Progenitor cell of endocrine pancreas (in vitro differentiated cells): ENCODE measurements around the gene SRP14. TPM values are rescaled to one million over a fixed set of nuclear protein-coding genes. Genes with fewer than 3 reads are reported as not detected.
"Not testable (repeated sequence)": the region's sequence is repeated elsewhere in the genome, so short reads cannot be mapped to it uniquely, and the experiment has no call there.

Experiments used
- DNase-seq: peaks from one replicate; pipeline ENCODE4 v3.0.0; 2021; ENCODE audit warnings: low spot score; ENCODE audit not compliant: unreplicated experiment
- H3K27ac Mint-ChIP-seq: 2 replicates; pipeline ENCODE4 v1.8.0; 2021; ENCODE audit warnings: mild to moderate bottlenecking, moderate library complexity, mixed read lengths
- H3K27me3 Mint-ChIP-seq: 2 replicates; pipeline ENCODE4 v1.8.0; 2021; ENCODE audit warnings: mixed read lengths
- H3K36me3 Mint-ChIP-seq: 2 replicates; pipeline ENCODE4 v1.8.0; 2022; ENCODE audit warnings: mixed read lengths; ENCODE audit not compliant: insufficient read depth
- H3K4me1 Mint-ChIP-seq: 2 replicates; pipeline ENCODE4 v1.8.0; 2021; ENCODE audit warnings: low read depth, mixed read lengths
- H3K4me3 Mint-ChIP-seq: 2 replicates; pipeline ENCODE4 v1.8.0; 2021; ENCODE audit warnings: low read depth, mild to moderate bottlenecking, moderate library complexity, mixed read lengths
- H3K9me3 Mint-ChIP-seq: 2 replicates; pipeline ENCODE4 v1.8.0; 2021; ENCODE audit warnings: low read depth, mixed read lengths
- CTCF ChIP-seq: fragments of 200-600 bp; sonication (generic); IDR thresholded peaks from one replicate; pipeline ENCODE4 v1.5.0; 2021; ENCODE audit warnings: antibody characterized with exemption, mild to moderate bottlenecking; ENCODE audit not compliant: unreplicated experiment
- total RNA-seq: library from RNA; stranded (reverse); gene quantifications from 2 replicates; pipeline ENCODE4 v1.2.1, GENCODE V29; 2021

The SRP14 gene
- total RNA-seq, 1 donor from 2014 or later = 282 TPM

DNA sequence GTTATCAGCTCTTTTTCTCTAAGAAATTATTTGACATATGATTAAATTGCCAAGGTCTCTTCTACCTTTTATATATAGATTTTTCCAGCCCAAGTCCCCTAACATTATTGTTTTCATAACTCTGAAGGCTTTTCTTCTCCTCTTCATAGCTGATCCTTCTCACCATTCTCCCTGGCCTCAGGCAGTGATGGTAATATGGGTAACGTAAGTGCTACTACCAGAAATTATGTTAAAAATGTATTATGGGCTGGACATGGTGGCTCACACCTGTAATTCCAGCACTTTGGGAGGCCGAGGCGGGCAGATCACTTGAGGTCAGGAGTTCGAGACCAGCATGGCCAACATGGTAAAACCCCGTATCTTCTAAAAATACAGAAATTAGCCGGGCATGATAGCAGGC lies 40.5 kb upstream of the SRP14 start:
- no peak overlapping the region for H3K4me3 Mint-ChIP-seq
- H3K9me3 Mint-ChIP-seq = no peaks in the 10 kb centered on the region

DNA sequence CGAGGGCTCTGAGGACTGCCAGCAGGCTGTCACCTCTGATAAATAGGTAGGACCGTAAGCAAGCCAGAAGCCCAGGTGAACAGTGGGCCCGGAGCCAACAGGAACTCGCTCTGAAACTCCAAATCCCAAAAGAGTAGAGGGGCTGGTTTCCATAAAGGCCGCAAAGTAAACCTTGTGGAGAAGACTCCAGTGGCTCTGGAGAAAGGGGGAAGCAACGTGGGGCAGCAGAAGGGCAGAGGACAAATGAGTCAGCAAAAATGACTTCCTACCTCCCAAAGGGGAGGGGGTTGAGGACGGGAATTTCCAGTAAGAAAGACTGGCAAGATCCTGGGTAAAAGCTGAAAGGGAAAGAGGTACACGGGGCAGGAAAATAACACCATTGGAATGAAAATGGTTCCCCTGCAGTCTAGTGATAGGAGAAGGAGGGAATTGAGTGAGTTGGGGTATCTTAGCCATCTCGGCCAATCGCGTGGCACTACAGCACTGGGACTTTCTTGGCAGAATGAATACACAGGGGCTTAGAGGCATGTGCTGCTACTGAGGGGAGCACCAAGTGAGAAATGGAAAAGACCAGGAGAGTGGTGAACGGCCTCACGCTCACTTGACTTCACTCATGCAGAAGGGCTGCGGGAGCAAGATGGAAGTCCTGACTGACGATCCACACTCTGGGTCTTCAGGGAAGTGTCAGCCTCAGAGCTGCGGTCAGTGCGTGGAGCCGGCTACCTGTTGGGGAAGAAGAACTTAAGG lies 36.5 kb upstream of the SRP14 start:
- H3K36me3 Mint-ChIP-seq = no peaks in the 10 kb centered on the region
- no peaks in the 10 kb centered on the region for H3K27me3 Mint-ChIP-seq
- no peak overlapping the region for H3K4me3 Mint-ChIP-seq
- no peak overlapping the region for H3K27ac Mint-ChIP-seq
- H3K9me3 Mint-ChIP-seq = peaks cover 3% of the 10 kb centered on the region
- no peak for DNase-seq
- TF ChIP-seq CTCF = no peak
- H3K4me1 Mint-ChIP-seq = peaks cover 10% of the 10 kb centered on the region

More for the DNA sequence above, 40.5 kb upstream of the SRP14 start:
- H3K27me3 Mint-ChIP-seq = no peaks in the 10 kb centered on the region
- no peak for TF ChIP-seq CTCF
- H3K27ac Mint-ChIP-seq = no peak overlapping the region
- H3K4me1 Mint-ChIP-seq = peaks cover 39% of the 10 kb centered on the region
- DNase-seq = no peak
- no peaks in the 10 kb centered on the region for H3K36me3 Mint-ChIP-seq

- peaks cover 12% of the 10 kb centered on the region for H3K4me1 Mint-ChIP-seq
- not testable (repeated sequence) for H3K27me3 Mint-ChIP-seq, H3K27ac Mint-ChIP-seq, H3K9me3 Mint-ChIP-seq, H3K36me3 Mint-ChIP-seq, H3K4me3 Mint-ChIP-seq, DNase-seq
Observed at GRCh38 chr15:40074656-40075055, 35.7 kb upstream of the SRP14 start.

- peaks cover 12% of the 10 kb centered on the region for H3K4me1 Mint-ChIP-seq
- not testable (repeated sequence) for H3K4me3 Mint-ChIP-seq, H3K27ac Mint-ChIP-seq
Observed at GRCh38 chr15:40073716-40074490, 34.9 kb upstream of the SRP14 start.

DNA sequence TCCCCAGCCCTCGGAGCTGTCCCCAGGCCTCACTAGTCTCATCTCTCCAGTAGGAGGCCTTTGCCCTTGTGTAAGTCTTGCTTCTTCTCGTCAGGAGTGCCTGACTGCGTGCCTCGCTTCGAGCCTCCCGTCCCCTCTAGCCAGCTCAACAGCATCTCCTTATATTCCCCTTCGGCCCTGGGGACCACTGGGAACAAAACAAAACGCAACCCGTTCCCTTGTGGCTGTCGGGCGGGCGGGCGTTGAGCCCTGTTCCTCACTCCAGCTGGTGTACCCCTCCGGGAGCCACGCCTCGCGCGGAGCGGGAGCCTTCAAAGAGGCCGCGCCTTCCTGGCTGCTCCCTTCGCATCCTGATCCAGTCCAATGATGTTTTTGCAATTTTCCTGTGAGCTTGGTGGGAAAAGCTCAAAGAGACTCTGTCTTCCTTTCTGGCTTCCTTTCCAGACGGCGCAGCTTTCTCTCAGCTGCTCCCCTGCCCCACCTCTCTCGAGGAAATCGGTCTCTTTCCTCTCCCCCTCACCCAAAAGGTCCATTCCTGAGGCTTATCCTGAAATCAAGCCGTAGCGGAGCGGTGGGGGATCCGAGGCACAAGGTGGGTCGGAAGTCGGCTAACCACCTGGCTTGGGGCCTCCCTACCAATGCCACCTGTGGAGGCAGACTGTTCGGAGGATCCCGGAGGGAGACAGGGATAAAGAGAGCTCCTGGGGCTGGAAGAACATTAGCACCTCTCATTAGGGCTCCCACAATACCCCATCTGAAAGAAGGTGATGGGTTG lies 33.4 kb upstream of the SRP14 start:
- H3K36me3 Mint-ChIP-seq = no peaks in the 10 kb centered on the region
- TF ChIP-seq CTCF = no peak
- DNase-seq = no peak
- peaks cover 10% of the 10 kb centered on the region for H3K4me1 Mint-ChIP-seq
- no peaks in the 10 kb centered on the region for H3K27me3 Mint-ChIP-seq
- no peak overlapping the region for H3K27ac Mint-ChIP-seq
- H3K4me3 Mint-ChIP-seq = no peak overlapping the region
- H3K9me3 Mint-ChIP-seq = peaks cover 3% of the 10 kb centered on the region

More at GRCh38 chr15:40073716-40074490, 34.9 kb upstream of the SRP14 start:
- not testable (repeated sequence) for DNase-seq, H3K27me3 Mint-ChIP-seq, H3K9me3 Mint-ChIP-seq, H3K36me3 Mint-ChIP-seq

DNA sequence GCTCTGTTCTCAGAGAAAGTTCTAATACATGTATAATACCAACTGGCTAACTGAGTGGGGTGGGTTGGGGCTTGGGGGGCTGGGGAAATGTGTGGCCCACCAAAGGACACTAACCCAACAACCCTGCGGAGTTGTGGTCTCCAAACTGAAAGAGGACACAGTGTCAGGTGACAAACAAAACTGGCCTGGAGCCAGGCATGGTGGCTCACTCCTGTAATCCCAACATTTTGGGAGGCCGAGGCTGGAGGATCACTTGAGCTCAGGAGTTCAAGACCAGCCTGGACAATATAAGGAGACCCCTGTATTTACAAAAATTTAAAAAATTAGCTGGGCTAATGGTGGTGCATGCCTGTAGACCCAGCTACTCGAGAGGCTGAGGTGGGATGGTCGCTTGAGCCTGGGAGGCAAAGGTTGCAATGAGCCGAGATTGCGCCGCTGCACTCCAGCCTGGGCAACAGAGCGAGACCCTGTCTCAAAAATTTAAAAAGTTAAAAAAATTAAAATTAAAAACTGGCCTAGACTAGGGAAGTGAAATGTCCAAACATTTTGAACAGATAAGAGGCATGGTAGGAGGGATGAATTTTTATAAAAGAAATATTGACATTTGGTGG lies 31.7 kb upstream of the SRP14 start:
- no peaks in the 10 kb centered on the region for H3K27me3 Mint-ChIP-seq
- H3K36me3 Mint-ChIP-seq = no peaks in the 10 kb centered on the region
- no peak overlapping the region for H3K27ac Mint-ChIP-seq
- H3K4me3 Mint-ChIP-seq = no peak overlapping the region
- DNase-seq = no peak
- no peak for TF ChIP-seq CTCF
- peaks cover 3% of the 10 kb centered on the region for H3K9me3 Mint-ChIP-seq
- H3K4me1 Mint-ChIP-seq = peaks cover 8% of the 10 kb centered on the region
